GM21528 (cell line): ENCODE results near the gene HIVEP3.

Source experiments
- ATAC-seq: cut with Tn5 transposase; IDR thresholded peaks from one replicate; pipeline ENCODE4 v1.9.1; 2021; ENCODE audit warnings: mild to moderate bottlenecking, moderate library complexity; ENCODE audit not compliant: unreplicated experiment, low FRiP score

The HIVEP3 gene

DNA sequence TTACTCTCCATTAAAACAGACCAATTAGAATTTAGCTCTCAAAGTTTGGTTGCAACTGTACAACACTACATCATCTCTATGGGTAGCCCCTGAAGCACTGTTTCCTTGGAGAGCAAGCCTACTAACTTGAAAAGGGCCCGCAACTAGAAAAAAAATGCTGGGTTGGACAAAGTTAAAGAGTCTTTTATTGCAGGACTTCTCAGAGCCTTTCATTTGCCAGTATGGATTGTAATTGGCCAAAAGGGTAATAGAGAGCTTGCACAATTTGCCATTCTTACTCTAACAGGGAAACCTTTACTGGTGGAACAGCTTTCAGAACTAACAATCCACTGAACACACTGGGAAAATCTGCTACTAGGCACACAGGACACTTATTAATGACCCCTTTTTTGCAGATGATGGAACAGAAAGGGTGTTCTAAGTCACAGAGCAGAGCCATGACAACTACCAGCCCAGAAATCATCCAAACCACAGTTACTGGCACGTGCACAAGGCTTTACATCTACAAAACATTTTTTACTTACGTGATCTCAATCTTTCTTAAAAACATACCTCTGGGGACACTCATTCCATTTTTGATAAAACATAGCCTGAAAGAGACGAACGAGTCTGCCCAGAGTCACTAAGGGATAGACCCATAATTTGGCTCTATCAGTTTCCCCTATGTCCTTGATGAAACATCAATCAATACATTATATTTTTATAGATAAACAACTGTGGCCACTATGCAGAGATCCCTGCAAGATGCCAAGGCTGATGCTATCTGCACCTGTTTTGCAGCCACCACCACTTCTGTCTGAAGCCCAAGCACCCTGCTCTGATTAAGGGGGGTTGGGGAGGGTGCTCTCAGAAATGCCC is 257.9 kb downstream of the HIVEP3 start:
- ATAC-seq: no peak

DNA sequence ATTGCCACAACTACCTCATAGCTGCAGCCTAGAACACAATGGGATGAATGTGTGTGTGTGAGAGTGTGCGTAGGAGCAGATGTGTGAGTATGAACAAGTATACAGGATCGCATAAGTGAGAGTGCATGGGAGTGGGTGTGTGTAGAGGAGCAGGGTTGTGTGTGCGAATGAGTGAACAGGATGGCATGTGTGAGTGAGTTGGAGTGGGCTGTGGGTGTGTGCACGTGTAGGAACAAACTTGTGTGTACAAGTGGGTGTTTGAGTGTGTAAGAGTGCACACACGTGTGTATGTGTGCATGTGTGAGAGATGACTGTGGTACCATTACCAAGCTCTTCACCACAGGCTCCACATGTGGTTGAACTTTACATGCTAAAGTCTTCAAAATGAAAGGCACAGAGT is 258.8 kb downstream of the HIVEP3 start:
- ATAC-seq: no peak

DNA sequence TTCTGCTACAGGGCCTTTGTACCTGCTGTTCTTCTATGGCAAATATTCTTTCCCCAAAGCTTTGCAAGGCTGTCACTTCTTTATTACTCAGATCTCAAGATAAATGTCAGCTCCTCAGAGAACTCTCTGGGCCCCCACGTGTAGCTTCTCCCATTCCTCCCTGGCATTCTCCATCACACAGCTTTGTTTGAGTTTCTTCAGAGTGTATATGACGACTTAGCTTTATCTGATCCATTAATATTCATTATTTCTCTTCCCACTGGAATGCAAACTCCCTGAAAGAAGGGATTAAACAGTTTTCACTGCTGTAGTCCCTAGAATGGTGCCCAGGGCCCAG is 259.6 kb downstream of the HIVEP3 start:
- ATAC-seq: no peak

DNA sequence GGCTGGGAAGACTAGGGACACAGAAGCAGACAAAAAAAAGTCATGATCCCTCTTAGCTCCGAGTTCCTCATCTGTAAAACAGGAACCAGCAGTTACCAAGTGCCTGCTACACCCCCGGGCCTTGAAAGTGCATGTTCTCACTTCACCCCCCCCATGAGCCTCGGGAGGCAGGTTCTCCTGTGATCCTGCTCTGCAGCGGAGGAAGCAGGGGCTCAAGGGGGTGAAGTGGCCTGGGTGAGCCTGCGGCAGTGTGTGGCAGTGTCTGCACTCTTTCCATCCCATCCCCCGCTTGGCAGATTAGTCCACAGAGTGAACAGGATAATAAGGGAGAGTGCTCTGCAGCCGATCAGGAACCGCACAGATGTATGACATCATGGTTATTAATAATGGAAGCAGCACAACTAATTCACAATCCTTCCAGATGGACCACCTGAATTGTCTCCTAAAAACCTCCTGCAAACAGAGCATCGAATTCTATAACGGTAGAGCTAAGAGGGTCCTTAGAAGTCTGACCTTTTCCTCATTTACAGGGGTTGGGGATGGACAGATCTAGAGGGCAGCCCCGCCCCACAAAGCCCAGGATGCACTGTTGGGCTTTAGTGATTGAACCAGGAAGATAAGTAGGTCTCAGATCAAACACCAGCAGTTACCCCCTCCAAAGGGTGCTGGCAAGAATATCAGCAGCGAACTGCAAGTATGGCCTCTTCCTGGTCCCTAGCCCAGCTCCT is 260.1 kb downstream of the HIVEP3 start:
- no peak for ATAC-seq

DNA sequence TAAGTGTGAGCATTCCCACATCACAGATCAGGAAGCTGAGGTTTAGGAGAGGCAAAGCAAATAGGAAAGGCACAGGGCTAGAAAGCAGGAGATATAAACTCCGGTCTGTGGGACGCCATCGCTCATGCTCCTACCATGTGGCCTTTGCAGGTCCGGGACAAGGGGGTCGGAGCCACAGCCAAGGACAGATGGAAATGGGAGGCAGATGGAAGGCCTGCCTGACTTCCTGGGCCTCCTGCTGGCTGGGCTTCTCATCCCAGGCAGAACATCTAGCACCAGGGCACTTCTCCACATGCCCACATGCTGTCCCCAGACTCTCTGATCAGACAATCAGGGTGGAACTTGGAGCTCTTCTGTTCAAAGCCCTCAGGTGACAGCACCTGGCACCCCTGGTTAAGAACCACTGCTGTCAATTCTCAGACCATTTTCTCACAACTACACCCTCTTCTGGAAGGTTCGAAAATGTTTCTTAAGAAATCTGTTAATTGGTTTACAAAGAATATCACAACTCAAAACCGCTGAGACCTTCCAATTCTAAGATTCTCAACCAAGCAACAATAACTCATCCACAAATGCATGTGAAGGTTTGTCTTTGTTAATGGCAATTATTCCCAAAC is 260.9 kb downstream of the HIVEP3 start:
- no peak for ATAC-seq

DNA sequence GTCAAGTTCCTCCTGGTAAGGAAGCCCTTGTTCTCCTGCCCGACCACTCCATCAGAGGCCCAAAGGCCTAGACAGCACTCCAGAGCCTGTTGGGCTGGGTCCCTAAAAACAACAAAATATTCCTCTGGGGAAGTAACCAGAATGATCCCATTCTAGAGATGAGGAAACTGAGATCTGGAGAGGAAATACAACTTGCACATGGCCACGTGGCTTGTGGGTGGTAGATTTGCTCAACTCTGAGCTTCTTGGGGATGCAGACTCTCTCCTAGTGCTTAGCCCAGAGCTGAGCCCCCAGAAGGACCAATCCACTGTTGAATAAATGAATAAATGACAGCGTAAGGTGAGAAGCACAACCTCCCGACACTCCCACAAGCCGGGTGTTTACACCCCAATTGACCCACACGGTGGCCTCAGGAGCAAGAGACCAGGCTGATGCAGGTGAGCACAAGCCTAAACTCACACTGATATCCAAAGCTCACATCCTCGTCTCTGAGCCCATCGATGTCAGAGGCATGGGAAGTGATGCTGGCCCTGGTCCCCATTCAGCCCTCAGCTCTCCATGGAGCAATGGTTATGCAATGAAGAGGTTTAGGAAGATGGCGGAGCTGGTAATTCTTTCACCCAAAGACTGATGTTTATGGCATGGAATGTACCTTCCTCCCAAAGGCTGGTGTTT is 261.8 kb downstream of the HIVEP3 start:
- ATAC-seq: no peak

DNA sequence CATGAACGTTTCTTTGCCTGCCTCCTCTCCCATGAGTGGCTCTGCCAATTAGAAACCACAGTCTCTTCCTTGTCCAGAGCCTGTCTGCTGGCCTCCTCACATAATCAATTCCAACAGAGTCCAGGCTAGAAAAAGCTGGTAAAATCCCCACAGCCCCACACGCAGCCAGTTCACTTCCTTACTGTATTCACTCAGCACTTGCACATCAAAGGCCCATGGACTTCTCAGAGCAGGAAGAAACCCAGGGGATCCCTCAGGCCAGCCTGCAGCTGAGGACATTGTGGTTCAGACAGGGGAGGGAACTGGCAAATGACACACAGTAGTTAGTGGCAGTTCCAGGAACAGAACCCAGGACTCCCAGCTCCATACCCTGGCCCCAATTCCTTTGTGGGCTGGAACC is 262.7 kb downstream of the HIVEP3 start:
- ATAC-seq: no peak

DNA sequence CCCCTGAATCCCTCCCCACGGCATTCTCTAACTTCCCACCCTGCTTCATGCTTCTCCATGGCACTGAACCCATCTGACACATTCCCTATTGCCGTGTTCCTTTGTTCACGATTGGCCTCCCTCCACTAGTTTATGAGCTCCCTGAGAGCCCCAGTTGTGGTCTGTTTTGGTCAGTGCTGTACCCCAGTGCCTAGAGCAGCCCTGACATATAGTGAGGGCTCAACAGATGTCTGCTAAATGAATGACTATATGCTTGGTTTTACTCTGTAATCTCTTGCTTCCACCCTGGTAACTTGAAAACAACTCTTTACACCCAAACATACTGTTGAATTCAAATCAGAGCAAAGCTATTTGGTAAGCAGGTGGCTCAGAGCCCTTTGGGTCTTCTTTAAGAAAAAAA is 263.1 kb downstream of the HIVEP3 start:
- ATAC-seq: no peak

DNA sequence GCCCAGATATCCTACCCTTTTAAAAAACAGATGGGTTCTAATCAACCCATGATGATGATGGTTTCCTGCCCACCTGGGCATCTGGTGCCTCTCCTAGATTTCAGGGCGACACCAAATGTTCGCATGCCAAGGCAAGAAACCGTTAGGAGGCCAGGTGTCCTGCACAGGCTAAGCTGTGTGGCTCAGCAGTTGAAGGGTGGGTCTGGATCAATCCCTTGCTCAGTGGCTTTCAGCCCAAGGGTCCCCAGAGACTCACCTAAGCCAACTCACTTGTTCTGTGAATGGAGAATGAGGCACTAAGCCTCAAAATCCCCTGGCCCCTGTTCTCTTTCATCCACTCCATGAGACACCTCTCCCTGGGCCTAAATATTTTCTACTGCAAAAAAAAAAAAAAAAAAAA is 265.1 kb downstream of the HIVEP3 start:
- ATAC-seq: no peak

DNA sequence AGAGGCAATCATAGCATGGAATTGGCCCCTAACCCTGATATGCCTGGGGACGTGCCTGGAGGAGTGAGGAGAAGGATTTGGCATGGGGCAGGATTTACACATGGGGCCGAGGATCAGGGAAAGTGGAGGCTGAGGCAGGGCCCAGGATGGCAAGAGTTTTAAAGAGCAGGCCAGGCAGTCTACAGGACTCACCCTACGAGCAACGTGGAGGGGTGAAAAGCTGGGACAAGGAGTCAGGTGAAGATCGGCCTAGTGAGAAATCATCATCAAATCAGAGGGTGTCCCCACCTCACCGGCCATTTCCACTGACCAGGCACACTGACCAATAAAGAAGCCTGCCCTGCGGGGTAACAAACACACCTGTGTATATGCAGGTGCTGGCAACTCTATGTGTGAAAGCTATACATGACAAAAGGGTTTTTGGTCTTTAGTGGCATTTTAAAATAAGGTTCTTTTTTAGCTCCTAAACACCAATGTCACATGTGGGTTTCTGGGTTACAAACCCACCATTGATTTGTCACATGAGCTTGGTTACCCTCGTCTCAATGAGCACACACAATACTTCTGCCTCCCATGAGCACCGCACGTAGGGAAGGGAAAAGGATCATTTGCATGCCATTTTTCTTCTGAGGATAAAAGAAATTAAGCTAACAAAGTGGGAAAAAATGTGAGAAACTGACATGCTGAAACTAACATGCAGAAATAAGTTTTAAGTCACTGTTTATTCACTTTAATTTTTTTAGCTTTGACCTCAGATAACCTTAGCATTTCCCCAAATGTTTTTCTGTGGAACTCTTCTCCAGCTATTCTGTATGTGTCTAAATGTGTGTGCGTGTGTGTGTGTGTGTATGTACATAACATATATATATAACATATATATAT is 266.1 kb downstream of the HIVEP3 start:
- ATAC-seq: no peak

DNA sequence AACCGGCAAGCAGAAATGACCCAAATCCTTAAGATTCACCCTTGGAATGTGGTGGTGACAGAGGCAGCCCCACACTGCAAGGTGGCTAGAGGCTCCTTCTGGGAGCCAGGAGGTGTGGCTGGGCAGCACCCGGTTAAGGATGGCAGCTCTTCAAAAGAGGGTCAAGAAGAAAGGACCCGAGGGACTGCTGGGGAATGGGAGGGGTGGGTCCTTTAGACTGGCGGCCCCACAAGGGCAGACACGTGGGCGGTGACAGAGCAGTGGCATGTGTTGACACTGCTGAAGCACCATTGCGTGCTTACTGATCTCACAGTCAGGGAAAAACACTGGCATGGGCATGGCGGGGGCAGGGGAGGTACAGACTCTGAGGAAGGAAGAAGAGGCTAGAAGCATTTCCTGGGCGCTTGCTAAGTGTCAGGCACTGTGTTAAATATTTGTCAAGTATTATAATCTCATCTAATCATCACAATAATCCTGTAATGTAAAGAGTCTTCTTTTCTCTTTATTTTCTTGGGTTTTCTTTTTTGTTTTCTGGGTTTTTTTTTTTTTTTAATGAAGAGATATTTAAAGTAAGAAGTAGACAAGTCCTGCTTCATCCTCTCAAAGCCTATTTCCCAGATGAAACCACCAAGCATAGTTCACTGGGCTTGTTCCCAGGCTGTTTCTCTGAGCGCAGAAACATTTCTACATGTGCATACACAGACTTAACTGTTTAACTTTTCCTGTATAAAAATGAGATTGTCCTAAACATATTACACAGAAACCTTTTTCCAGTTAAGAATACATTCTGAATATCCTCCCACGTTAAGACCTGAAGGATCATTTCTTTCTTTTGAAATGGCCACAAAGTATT is 268.5 kb downstream of the HIVEP3 start:
- ATAC-seq: no peak

DNA sequence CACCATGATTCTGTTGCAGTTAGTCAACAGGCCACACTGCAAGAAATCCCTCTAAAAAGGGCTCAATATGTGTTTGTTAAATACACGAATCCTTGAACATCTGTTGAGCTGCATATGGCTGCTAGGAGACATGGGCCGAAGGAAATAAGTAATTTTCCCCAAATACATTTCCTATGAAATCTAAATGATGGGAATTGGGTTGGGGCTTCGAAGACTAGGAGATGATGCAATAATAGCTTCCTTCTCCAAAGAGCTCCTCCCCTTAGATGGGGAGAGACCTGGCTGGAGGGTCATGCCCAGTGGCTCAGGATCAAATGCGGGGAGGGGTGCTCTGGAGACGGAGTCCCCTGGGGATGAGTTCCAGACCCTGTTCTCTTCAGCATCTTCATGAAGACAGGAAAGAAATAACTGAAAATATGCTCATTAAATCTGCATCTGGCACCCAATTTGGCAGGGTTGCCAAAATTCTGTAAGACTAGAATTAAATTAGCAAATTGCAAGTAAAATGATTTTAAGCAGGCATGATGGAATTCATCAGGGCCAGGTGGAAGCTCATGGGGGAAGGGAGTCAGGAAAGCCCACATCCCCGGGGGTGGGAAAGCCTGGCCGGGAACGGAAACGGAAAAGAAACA is 269.2 kb downstream of the HIVEP3 start:
- no peak for ATAC-seq

DNA sequence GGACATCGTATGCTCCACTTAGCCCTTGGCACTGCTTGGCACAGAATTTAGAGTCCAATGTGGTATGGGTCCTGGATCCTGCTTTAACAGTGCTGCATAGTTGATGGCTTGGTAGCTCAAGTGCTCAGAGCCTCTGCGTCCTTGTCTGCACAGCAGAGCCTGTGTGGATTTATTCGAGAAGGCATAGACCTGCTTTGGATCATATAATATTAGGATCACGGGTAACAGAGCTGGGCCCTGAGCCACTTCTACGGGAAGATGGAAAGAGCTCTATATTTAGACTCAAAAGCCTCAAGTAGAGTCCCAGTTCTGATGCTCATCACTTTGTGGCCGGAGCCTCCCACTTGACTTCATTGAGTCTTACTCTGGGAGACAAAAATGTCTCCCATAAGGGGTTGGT is 269.9 kb downstream of the HIVEP3 start:
- no peak for ATAC-seq

DNA sequence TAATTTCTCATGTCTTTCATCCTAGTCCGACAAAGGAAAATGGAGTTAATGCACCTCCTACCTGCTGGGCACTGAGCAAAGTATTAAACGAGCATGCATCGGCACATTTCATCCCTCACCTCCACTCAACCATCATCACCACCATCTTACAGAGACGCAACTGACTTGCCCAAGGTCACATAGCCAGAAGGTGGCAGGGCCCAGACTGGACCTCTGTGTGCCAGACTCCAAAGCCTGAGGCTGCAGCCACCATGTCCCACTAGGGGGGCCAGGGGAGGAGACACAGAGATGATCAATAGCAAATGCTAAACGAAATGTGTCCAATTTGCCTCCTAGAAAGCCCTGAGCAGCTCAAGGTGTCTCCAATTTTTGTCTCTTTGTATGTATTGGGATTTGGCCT is 270.5 kb downstream of the HIVEP3 start:
- ATAC-seq: no peak

DNA sequence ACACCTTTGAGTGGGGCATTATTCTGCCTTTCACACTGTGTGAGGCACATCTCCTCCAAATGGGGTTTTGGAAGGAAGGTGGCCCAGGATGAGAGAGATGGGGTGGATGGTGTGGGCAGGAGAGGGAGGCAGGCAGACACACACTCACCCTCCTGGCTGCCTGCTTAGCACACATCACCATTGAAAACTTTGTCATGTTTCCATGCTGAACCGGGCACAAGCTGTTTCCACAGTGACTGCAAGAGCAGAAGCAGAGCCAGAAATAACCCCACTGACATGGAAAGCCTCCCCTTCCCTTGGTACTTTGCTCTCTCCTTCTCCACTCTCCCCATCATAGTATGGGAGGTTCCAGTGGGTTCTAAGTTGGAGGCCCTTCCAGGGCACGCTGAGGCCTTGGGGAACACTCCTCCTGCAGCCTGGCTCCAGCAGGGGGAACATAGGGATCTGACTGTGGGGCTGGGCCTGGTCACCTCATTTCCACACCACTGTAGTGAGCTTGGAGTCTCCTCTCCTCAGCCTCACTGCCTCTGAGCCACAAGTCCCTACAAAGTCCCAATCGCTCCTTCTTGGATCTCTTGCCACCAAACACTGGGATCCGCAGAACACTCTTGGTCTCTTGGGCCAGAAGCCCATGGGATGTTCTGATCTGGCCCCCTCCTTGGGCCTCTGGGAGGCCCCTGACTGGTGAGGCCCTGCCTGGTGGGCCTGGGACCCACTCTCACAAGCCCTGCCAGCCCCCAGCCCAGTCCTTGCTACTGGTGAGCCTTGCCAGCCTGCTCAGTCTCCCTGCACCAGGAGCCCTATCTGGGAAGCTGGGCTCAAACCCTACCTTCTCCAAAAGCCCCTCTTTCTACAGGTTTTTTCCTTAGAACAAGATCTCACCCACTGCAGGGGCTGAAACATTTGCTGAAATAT is 271.2 kb downstream of the HIVEP3 start:
- no peak for ATAC-seq

DNA sequence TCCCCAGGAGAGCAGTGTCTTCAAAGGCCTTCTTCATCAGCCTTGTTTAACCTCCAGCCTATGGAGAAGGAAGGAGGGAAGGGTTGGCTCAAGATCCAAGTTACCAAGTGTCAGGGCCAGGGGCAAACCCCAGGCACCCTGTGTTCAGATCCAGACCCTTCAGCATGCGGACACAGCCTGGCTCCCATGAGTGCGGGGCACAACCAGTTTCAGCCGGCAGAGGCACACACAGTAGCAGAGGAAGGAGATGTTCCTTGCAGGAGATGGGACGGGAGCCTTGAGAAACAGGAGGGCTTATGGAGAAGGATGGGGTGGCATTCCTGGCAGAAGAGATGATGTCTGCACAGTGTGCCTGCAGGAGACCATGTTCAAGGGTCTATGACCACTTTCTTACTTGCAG is 272.5 kb downstream of the HIVEP3 start:
- no peak for ATAC-seq

DNA sequence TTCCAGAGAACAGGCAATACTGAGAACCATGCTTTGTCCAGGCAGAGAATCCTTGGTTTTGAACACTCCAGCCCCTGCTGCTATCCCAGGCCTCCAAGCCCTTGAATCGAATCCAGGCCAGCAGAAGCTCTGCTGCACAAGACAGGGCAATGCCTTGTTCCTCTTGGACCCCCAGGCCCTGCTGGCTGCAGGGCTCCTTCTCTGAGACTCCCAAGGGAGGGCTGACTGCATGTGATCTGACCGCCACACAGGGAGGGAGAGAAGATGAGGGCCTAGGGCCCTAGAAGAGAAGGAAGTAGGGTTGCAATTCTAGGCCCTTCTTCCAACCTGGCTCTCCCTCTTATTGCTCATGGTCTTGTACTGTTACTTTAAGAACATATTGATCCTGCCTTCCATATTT is 273.7 kb downstream of the HIVEP3 start:
- no peak for ATAC-seq
